SU-DHL-6 (cell line): ENCODE measurements around the gene DCC.

Experiments
- H2AFZ ChIP-seq: fragments of 200-600 bp; sonication (generic); 2 replicates; pipeline ENCODE4 v1.6.1; 2014; ENCODE audit warnings: low read depth, mild to moderate bottlenecking, moderate library complexity, mixed read lengths, antibody characterized with exemption, low read length; ENCODE audit not compliant: severe bottlenecking
- H3F3A ChIP-seq: fragments of 200-600 bp; shearing (Covaris generic); 2 replicates; pipeline ENCODE4 v1.6.0; 2016; ENCODE audit warnings: antibody characterized with exemption, mild to moderate bottlenecking; ENCODE audit not compliant: insufficient read depth
- H3K27ac ChIP-seq: fragments of 200-600 bp; sonication (generic); 2 replicates; pipeline ENCODE4 v1.5.1; 2016; ENCODE audit warnings: low read depth, mild to moderate bottlenecking, low read length, moderate library complexity, mixed read lengths
- H3K27me3 ChIP-seq: fragments of 200-600 bp; sonication (generic), shearing (Covaris generic); 2 replicates; pipeline ENCODE4 v1.6.0; 2014; ENCODE audit warnings: mild to moderate bottlenecking, low read length
- H3K36me3 ChIP-seq: fragments of 200-600 bp; sonication (generic); 2 replicates; pipeline ENCODE4 v1.6.1; 2014; ENCODE audit warnings: mild to moderate bottlenecking, low read length, mixed read lengths
- H3K4me2 ChIP-seq: fragments of 300-600, 200-600 bp; shearing (Covaris generic), sonication (generic); 2 replicates; pipeline ENCODE4 v1.6.0; 2014; ENCODE audit warnings: low read length, low read depth, mild to moderate bottlenecking; ENCODE audit not compliant: poor library complexity, severe bottlenecking
- H3K4me3 ChIP-seq: fragments of 200-600 bp; sonication (generic); 2 replicates; pipeline ENCODE4 v1.5.1; 2014; ENCODE audit warnings: antibody characterized with exemption, low read length, mild to moderate bottlenecking, mixed read lengths; ENCODE audit not compliant: insufficient read depth, poor library complexity, severe bottlenecking
- H3K79me2 ChIP-seq: fragments of 200-600 bp; sonication (generic); 2 replicates; pipeline ENCODE4 v1.6.1; 2014; ENCODE audit warnings: mild to moderate bottlenecking, low read length, moderate library complexity; ENCODE audit not compliant: insufficient read depth
- H3K9ac ChIP-seq: fragments of 200-600 bp; sonication (generic); 2 replicates; pipeline ENCODE4 v1.7.0; 2014; ENCODE audit warnings: mild to moderate bottlenecking, low read length
- H3K9me2 ChIP-seq: fragments of 200-600 bp; sonication (generic); replicated peaks from 2 replicates; pipeline ENCODE4 v1.6.1; 2014; ENCODE audit warnings: low read length; ENCODE audit not compliant: insufficient read depth
- H3K9me3 ChIP-seq: fragments of 200-600 bp; sonication (generic); 2 replicates; pipeline ENCODE4 v1.6.1; 2014; ENCODE audit warnings: low read length, mixed read lengths; ENCODE audit not compliant: insufficient read depth
- H4K20me1 ChIP-seq: fragments of 200-600 bp; sonication (generic); 2 replicates; pipeline ENCODE4 v1.6.1; 2014; ENCODE audit warnings: low read depth, mild to moderate bottlenecking, antibody characterized with exemption, low read length, moderate library complexity, mixed read lengths
- EZH2phosphoT487 ChIP-seq: fragments of 200-600 bp; sonication (generic), shearing (Covaris generic); conservative IDR thresholded peaks from 2 replicates; pipeline ENCODE4 v1.6.1; 2018; ENCODE audit warnings: mild to moderate bottlenecking, antibody characterized with exemption, low read length, moderate library complexity, mixed read lengths
- TF ChIP-seq, protein P1 (sequence below): fragments of 200-600 bp; sonication (generic); IDR thresholded peaks from one replicate; pipeline ENCODE4 v1.5.1; 2017; ENCODE audit warnings: antibody characterized with exemption, mild to moderate bottlenecking, low read length, moderate library complexity; ENCODE audit not compliant: insufficient read depth, poor library complexity, severe bottlenecking

The DCC gene

GRCh38 chr18:53056064-53056463, 716.1 kb downstream of the DCC start:
- H3K36me3 ChIP-seq: no peaks in the 10 kb centered on the region
- no peaks in the 10 kb centered on the region for H3K9me3 ChIP-seq
- no peak overlapping the region for H3K27ac ChIP-seq
- TF ChIP-seq, protein P1, sequence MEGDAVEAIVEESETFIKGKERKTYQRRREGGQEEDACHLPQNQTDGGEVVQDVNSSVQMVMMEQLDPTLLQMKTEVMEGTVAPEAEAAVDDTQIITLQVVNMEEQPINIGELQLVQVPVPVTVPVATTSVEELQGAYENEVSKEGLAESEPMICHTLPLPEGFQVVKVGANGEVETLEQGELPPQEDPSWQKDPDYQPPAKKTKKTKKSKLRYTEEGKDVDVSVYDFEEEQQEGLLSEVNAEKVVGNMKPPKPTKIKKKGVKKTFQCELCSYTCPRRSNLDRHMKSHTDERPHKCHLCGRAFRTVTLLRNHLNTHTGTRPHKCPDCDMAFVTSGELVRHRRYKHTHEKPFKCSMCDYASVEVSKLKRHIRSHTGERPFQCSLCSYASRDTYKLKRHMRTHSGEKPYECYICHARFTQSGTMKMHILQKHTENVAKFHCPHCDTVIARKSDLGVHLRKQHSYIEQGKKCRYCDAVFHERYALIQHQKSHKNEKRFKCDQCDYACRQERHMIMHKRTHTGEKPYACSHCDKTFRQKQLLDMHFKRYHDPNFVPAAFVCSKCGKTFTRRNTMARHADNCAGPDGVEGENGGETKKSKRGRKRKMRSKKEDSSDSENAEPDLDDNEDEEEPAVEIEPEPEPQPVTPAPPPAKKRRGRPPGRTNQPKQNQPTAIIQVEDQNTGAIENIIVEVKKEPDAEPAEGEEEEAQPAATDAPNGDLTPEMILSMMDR: no peak
- no peak for TF ChIP-seq EZH2phosphoT487
- no peaks in the 10 kb centered on the region for H3K27me3 ChIP-seq
- H3F3A ChIP-seq: no peaks in the 10 kb centered on the region
- no peak overlapping the region for H3K4me3 ChIP-seq
- no peak overlapping the region for H3K9ac ChIP-seq
- H3K4me2 ChIP-seq: no peak overlapping the region
- H3K9me2 ChIP-seq: no peaks in the 10 kb centered on the region
- no peak overlapping the region for H2AFZ ChIP-seq
- H4K20me1 ChIP-seq: no peaks in the 10 kb centered on the region
- H3K79me2 ChIP-seq: no peaks in the 10 kb centered on the region

DNA sequence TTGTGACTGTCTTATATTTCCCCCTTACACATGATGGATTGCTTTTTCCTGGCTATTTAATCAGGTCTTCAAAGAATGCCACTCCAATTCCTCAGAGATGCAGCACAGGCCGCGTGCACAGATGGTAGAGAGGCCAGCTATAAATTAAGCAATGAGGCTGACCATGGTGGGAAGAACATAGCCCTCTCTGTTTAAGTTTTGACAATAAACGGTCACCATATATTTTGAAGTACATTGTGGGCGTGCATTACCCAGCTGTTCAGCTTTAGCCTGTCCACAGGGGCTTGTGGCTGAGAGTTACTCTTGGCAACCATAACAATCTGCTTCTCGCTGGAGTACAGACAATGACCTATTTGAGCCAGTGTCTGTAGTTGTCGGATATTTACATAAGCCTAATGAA, 730.8 kb downstream of the DCC start:
- Histone ChIP-seq H3K9me2 (no peaks in the 10 kb centered on the region), H3K27me3 (no peaks in the 10 kb centered on the region)
- TF ChIP-seq, protein P1: no peak
- TF ChIP-seq EZH2phosphoT487: no peak

DNA sequence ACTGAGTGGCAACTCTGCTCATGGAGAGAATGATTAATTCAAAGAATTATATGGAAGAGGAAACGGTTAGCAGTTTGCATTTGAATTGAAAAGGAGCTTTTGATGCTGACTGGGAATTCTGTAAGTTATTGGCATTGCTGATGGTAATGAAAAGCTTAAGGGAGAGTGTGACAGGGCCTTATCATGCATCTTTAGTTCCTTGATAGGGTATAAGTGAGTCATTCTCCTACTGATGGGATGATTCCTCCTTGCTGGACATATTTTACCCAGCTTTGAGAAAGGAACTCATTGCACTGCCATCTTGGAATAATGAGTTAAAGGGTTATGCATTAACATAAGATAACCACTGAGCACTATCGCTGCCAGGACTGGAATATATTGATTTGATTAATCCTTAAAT, 740.7 kb downstream of the DCC start:
- Histone ChIP-seq H3K9me2 (no peaks in the 10 kb centered on the region), H3K4me3 (no peak overlapping the region), H2AFZ (no peak overlapping the region), H3K27me3 (no peaks in the 10 kb centered on the region), H3K9me3 (no peaks in the 10 kb centered on the region), H3K4me2 (no peak overlapping the region), H4K20me1 (no peaks in the 10 kb centered on the region), H3K9ac (no peak overlapping the region), H3F3A (no peaks in the 10 kb centered on the region), H3K27ac (no peak overlapping the region), H3K36me3 (no peaks in the 10 kb centered on the region), H3K79me2 (no peaks in the 10 kb centered on the region)
- TF ChIP-seq, protein P1: no peak
- no peak for TF ChIP-seq EZH2phosphoT487

More for the DNA sequence above, 730.8 kb downstream of the DCC start:
- no peak overlapping the region for H3K9ac ChIP-seq
- no peaks in the 10 kb centered on the region for H3K79me2 ChIP-seq
- no peak overlapping the region for H2AFZ ChIP-seq
- H3K27ac ChIP-seq: no peak overlapping the region
- H4K20me1 ChIP-seq: no peaks in the 10 kb centered on the region
- H3K4me3 ChIP-seq: no peak overlapping the region
- no peak overlapping the region for H3K4me2 ChIP-seq
- H3K9me3 ChIP-seq: no peaks in the 10 kb centered on the region
- H3K36me3 ChIP-seq: no peaks in the 10 kb centered on the region
- no peaks in the 10 kb centered on the region for H3F3A ChIP-seq

DNA sequence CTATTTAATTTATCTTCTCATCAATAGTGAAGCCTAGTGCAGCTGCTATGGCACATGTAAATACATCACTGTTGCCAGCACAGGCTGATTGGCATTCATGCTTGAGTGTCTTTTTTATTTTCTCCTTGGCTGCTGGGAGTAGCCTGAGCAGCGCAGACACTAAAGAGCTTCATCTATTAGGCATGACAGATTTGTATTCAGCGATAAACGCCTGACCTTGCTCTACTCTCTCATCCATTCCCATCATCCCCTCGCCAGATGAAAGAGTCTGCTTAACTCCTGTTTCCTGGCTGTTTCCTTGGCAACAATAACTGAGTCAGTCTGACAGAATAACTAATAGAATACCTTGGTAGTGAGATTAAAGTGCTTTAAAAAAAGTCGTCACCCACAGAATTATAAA, 753.6 kb downstream of the DCC start:
- no peaks in the 10 kb centered on the region for H3K9me2 ChIP-seq
- no peak overlapping the region for H2AFZ ChIP-seq
- no peaks in the 10 kb centered on the region for H3F3A ChIP-seq
- H3K4me3 ChIP-seq: no peak overlapping the region
- no peak overlapping the region for H3K4me2 ChIP-seq
- no peaks in the 10 kb centered on the region for H3K9me3 ChIP-seq
- H3K27ac ChIP-seq: no peak overlapping the region
- TF ChIP-seq EZH2phosphoT487: no peak
- no peaks in the 10 kb centered on the region for H3K79me2 ChIP-seq
- no peaks in the 10 kb centered on the region for H3K36me3 ChIP-seq
- no peak overlapping the region for H3K9ac ChIP-seq
- no peaks in the 10 kb centered on the region for H3K27me3 ChIP-seq
- H4K20me1 ChIP-seq: no peaks in the 10 kb centered on the region
